Caco-2 (cell line): ENCODE results near the gene SYPL2. TPM values are rescaled to one million over a fixed set of nuclear protein-coding genes. Genes with fewer than 3 reads are reported as not detected.

Source experiments
- Bru-seq: library from RNA; stranded (reverse); fragments of 400-500 nt; gene quantifications from one replicate; lab custom pipeline; 2021; lab: Mats Ljungman, UMichigan
- BruChase-seq, 2 experiments: library from RNA; stranded (reverse); fragments of 400-500 nt; gene quantifications; one replicate each; lab custom pipeline; 2021; lab: Mats Ljungman, UMichigan
- BruUV-seq: library from RNA; stranded (reverse); fragments of 400-500 nt; replicated peaks from 2 replicates; lab custom pipeline; 2021; lab: Mats Ljungman, UMichigan
- CTCF ChIA-PET: fragments of 300-600 bp; sonication (Branson Sonifier 250); formaldehyde crosslinking; loops from one replicate; lab custom pipeline; 2022; ENCODE audit warnings: antibody characterized with exemption; lab: Charles Lee
- POLR2A ChIA-PET: fragments of 300-600 bp; sonication (Branson Sonifier 250); formaldehyde crosslinking; loops from one replicate; lab custom pipeline; 2022; ENCODE audit warnings: antibody characterized with exemption; lab: Charles Lee
- DNase-seq, 2 experiments: peaks; one replicate each; pipeline versions ENCODE4 v3.0.0 to v3.0.0-alpha.2; 2020 to 2022
- H3K27me3 ChIP-seq: replicated peaks from 2 replicates; pipeline ENCODE4 v1.6.0; 2011; ENCODE audit warnings: low read length; ENCODE audit not compliant: control insufficient read depth, insufficient read depth
- H3K36me3 ChIP-seq: 2 replicates; pipeline ENCODE4 v1.5.1; 2011; ENCODE audit warnings: low read length; ENCODE audit not compliant: control insufficient read depth, insufficient read depth
- H3K4me1 ChIP-seq: fragments of 250-450 bp; sonication (Bioruptor Pico); 2 replicates; pipeline ENCODE4 v1.5.1; 2020; ENCODE audit warnings: mild to moderate bottlenecking
- H3K4me3 ChIP-seq: 2 replicates; pipeline ENCODE4 v1.5.1; 2011; ENCODE audit warnings: low read depth, mild to moderate bottlenecking, control low read depth, low read length
- H3K9me3 ChIP-seq: fragments of 250-450 bp; sonication (Bioruptor Pico); 2 replicates; pipeline ENCODE4 v1.5.1; 2020; ENCODE audit warnings: mild to moderate bottlenecking, moderate library complexity
- H3K27ac Mint-ChIP-seq: one replicate; pipeline ENCODE4 v1.8.0; 2022; ENCODE audit warnings: mixed read lengths; ENCODE audit not compliant: unreplicated experiment
- H3K27me3 Mint-ChIP-seq: one replicate; pipeline ENCODE4 v1.8.0; 2022; ENCODE audit warnings: mixed read lengths; ENCODE audit not compliant: insufficient read depth, unreplicated experiment
- H3K36me3 Mint-ChIP-seq: one replicate; pipeline ENCODE4 v1.8.0; 2022; ENCODE audit warnings: mild to moderate bottlenecking, mixed read lengths; ENCODE audit not compliant: insufficient read depth, unreplicated experiment
- H3K4me1 Mint-ChIP-seq: one replicate; pipeline ENCODE4 v1.8.0; 2022; ENCODE audit warnings: low read depth, mixed read lengths; ENCODE audit not compliant: unreplicated experiment
- H3K4me3 Mint-ChIP-seq: one replicate; pipeline ENCODE4 v1.8.0; 2022; ENCODE audit warnings: mild to moderate bottlenecking, moderate library complexity, mixed read lengths; ENCODE audit not compliant: unreplicated experiment
- H3K9me3 Mint-ChIP-seq: one replicate; pipeline ENCODE4 v1.8.0; 2022; ENCODE audit warnings: mixed read lengths; ENCODE audit not compliant: unreplicated experiment
- CTCF ChIP-seq, 2 experiments: fragments of 200-600 bp in 1 of 2; IDR thresholded peaks; 1 replicate in 1 of 2; 2 replicates in 1 of 2; pipeline versions ENCODE4 v1.5.1 to v1.8.0; 2011 to 2022; ENCODE audit warnings: antibody characterized with exemption in 1 of 2, control low read depth in 1 of 2, inconsistent platforms in 1 of 2, low read depth in 1 of 2, low read length in 1 of 2, mild to moderate bottlenecking in 1 of 2, moderate library complexity in 1 of 2; ENCODE audit not compliant: insufficient read depth in 1 of 2, severe bottlenecking in 1 of 2, unreplicated experiment in 1 of 2
- intact Hi-C: fragments of 100-400 bp; cut with micrococcal nuclease; formaldehyde crosslinking; loops from one replicate; pipeline ENCODE4 v1.10.0; 2022; ENCODE audit not compliant: unreplicated experiment
- long read RNA-seq: library from polyadenylated mRNA; stranded (forward); transcript quantifications from one replicate; pipeline ENCODE4 v2.0.0, GENCODE V29; 2022
- total RNA-seq: library from RNA; stranded (reverse); gene quantifications from 2 replicates; pipeline ENCODE4 v1.2.3, GENCODE V29; 2022

SYPL2 gene
- total RNA-seq (0.32 and 0.45 TPM in 2 replicates), Bru-seq, nascent RNA (percentile 20 among the genes with signal in this experiment), BruChase-seq, experiment 1, labeled RNA remaining after a 2-hour chase (percentile 27 among the genes with signal in this experiment), BruChase-seq, experiment 2, labeled RNA remaining after a 6-hour chase (percentile 36 among the genes with signal in this experiment)
- long read RNA-seq, partial matches to known transcripts, result 0 of 2 reads
- long read RNA-seq, other reads (novel, unspliced or antisense), result 1 of 2 reads

- no peaks in the 10 kb centered on the region; the same call in 1 of the 2 replicates for H3K27me3 ChIP-seq
- H3K4me3 Mint-ChIP-seq, result peak within 1 kb of the TSS; percentile 64
- ChIA-PET POLR2A (no interaction called here), CTCF (no interaction called here)
- no peaks in the 10 kb centered on the region for H3K9me3 ChIP-seq
- no peak within 1 kb of the TSS for H3K27ac Mint-ChIP-seq
- TF ChIP-seq CTCF (IDR thresholded peaks at IDR 0.05; ENCODE audit: insufficient read depth in 1 of 2, low read depth in 1 of 2, low read length in 1 of 2, severe bottlenecking in 1 of 2, unreplicated experiment in 1 of 2), result no peak
- no peaks in the 10 kb centered on the region for H3K4me1 ChIP-seq
- no peaks in the 10 kb centered on the region for H3K9me3 Mint-ChIP-seq
- intact Hi-C loops, result no loop called here
- no TSS peak for BruUV-seq
- peak within 1 kb of the TSS; percentile 47 for H3K4me3 ChIP-seq
- H3K36me3 Mint-ChIP-seq, result no peaks in the 10 kb centered on the region
- DNase-seq, result peak in 1 of 2 experiments; percentile 43
- peaks cover 18% of the 10 kb centered on the region for H3K27me3 Mint-ChIP-seq
- no peaks in the 10 kb centered on the region for H3K36me3 ChIP-seq
- peaks cover 10% of the 10 kb centered on the region for H3K4me1 Mint-ChIP-seq
These were observed at the start of gene SYPL2 for GRCh38 chr1:109466452-109467300. Gene SYPL2 (plus strand): TSS chr1:109466546. CDS start chr1:109466844, 298 bp downstream.

- no peak overlapping the region for H3K27ac Mint-ChIP-seq
- Histone ChIP-seq H3K4me1 (peaks cover 14% of the 10 kb centered on the region), H3K36me3 (no peaks in the 10 kb centered on the region; the same call in 1 of the 2 replicates), H3K27me3 (no peaks in the 10 kb centered on the region), H3K9me3 (no peaks in the 10 kb centered on the region), H3K4me3 (no peak overlapping the region)
- H3K4me1 Mint-ChIP-seq, result peaks cover 14% of the 10 kb centered on the region
- intact Hi-C loops, result no loop called here
- TSS peak; percentile 2 for BruUV-seq
- H3K9me3 Mint-ChIP-seq, result no peaks in the 10 kb centered on the region
- no peaks in the 10 kb centered on the region for H3K27me3 Mint-ChIP-seq
- no peak for DNase-seq
- H3K4me3 Mint-ChIP-seq, result no peak overlapping the region
- POLR2A ChIA-PET, result no interaction called here
- H3K36me3 Mint-ChIP-seq, result peaks cover 40% of the 10 kb centered on the region
- CTCF ChIA-PET, result no interaction called here
- TF ChIP-seq CTCF (IDR thresholded peaks at IDR 0.05; ENCODE audit: insufficient read depth in 1 of 2, low read depth in 1 of 2, low read length in 1 of 2, severe bottlenecking in 1 of 2, unreplicated experiment in 1 of 2), result no peak
These were observed 42.8 kb upstream of the SYPL2 start for GRCh38 chr1:109423498-109423897.
